GM23338 (cell line): ENCODE results near the gene LRRC10B. TPM values are rescaled to one million over a fixed set of nuclear protein-coding genes. Genes with fewer than 3 reads are reported as not detected.

Experiments
- ATAC-seq: fragments of 200-7000 bp; cut with Tn5 transposase; 3 replicates; pipeline ENCODE4 v1.9.1; 2020
- DNase-seq: peaks from one replicate; pipeline ENCODE4 v3.0.0-alpha.2; 2015; ENCODE audit warnings: low spot score
- H2AFZ ChIP-seq: fragments of 200-600 bp; sonication (generic); 2 replicates; pipeline ENCODE4 v1.8.0; 2016; ENCODE audit warnings: antibody characterized with exemption, mild to moderate bottlenecking, moderate library complexity
- H3F3A ChIP-seq: fragments of 200-600 bp; sonication (generic); replicated peaks from 2 replicates; pipeline ENCODE4 v1.8.0; 2017; ENCODE audit warnings: antibody characterized with exemption, mixed run types, low read depth
- H3K27ac ChIP-seq: fragments of 200-600 bp; sonication (generic); 2 replicates; pipeline ENCODE4 v1.6.1; 2016; ENCODE audit warnings: low read depth
- H3K27me3 ChIP-seq: fragments of 200-600 bp; sonication (generic); 2 replicates; pipeline ENCODE4 v1.8.0; 2016; ENCODE audit warnings: mild to moderate bottlenecking, mixed run types, moderate library complexity; ENCODE audit not compliant: insufficient read depth
- H3K36me3 ChIP-seq: fragments of 200-600 bp; sonication (generic); 2 replicates; pipeline ENCODE4 v1.8.0; 2016; ENCODE audit warnings: mild to moderate bottlenecking; ENCODE audit not compliant: insufficient read depth
- H3K4me1 ChIP-seq: fragments of 200-600 bp; sonication (generic); 2 replicates; pipeline ENCODE4 v1.8.0; 2016; ENCODE audit warnings: mild to moderate bottlenecking, moderate library complexity; ENCODE audit not compliant: insufficient read depth
- H3K4me2 ChIP-seq: fragments of 200-600 bp; sonication (generic); 2 replicates; pipeline ENCODE4 v1.7.1; 2017; ENCODE audit warnings: mixed run types
- H3K4me3 ChIP-seq: fragments of 200-600 bp; sonication (generic); 2 replicates; pipeline ENCODE4 v1.6.1; 2016; ENCODE audit warnings: mixed run types
- H3K79me2 ChIP-seq: fragments of 200-600 bp; sonication (generic); replicated peaks from 2 replicates; pipeline ENCODE4 v1.8.0; 2017; ENCODE audit warnings: mild to moderate bottlenecking; ENCODE audit not compliant: insufficient read depth
- H3K9me2 ChIP-seq: fragments of 200-600 bp; sonication (generic); 2 replicates; pipeline ENCODE4 v1.8.0; 2017; ENCODE audit not compliant: insufficient read depth
- H4K20me1 ChIP-seq: fragments of 200-600 bp; sonication (generic); replicated peaks from 2 replicates; pipeline ENCODE4 v1.8.0; 2017; ENCODE audit warnings: mild to moderate bottlenecking; ENCODE audit not compliant: insufficient read depth
- H3K27ac Mint-ChIP-seq: 2 replicates; pipeline ENCODE4 v1.8.0; 2020; ENCODE audit warnings: inconsistent platforms, mild to moderate bottlenecking, moderate library complexity, mixed read lengths
- H3K27me3 Mint-ChIP-seq: 3 replicates; pipeline ENCODE4 v1.8.0; 2022; ENCODE audit warnings: low read depth, mild to moderate bottlenecking, moderate library complexity, mixed read lengths, inconsistent platforms; ENCODE audit not compliant: insufficient read depth, poor library complexity
- H3K36me3 Mint-ChIP-seq: 3 replicates; pipeline ENCODE4 v1.8.0; 2021; ENCODE audit warnings: low read depth, mild to moderate bottlenecking, inconsistent platforms, moderate library complexity, mixed read lengths
- H3K4me1 Mint-ChIP-seq: 3 replicates; pipeline ENCODE4 v1.8.0; 2020; ENCODE audit warnings: mild to moderate bottlenecking, inconsistent platforms, mixed read lengths
- H3K4me3 Mint-ChIP-seq: 3 replicates; pipeline ENCODE4 v1.8.0; 2021; ENCODE audit warnings: moderate library complexity, mild to moderate bottlenecking, inconsistent platforms, mixed read lengths
- H3K9me3 Mint-ChIP-seq: 3 replicates; pipeline ENCODE4 v1.8.0; 2020; ENCODE audit warnings: moderate library complexity, mild to moderate bottlenecking, inconsistent platforms, mixed read lengths
- CTCF ChIP-seq, 2 experiments: fragments of 200-600 bp in 1 of 2; sonication (generic) in 1 of 2; conservative IDR thresholded peaks; 2 replicates each; pipeline versions ENCODE4 v1.5.1 to v1.6.1; 2016 to 2017; ENCODE audit warnings: antibody characterized with exemption in 2 of 2, low read depth in 2 of 2, mild to moderate bottlenecking in 2 of 2, moderate library complexity in 1 of 2
- EZH2 ChIP-seq: fragments of 200-600 bp; sonication (generic); IDR thresholded peaks from one replicate; pipeline ENCODE4 v1.8.0; 2017; ENCODE audit warnings: antibody characterized with exemption, mild to moderate bottlenecking, low read depth; ENCODE audit not compliant: unreplicated experiment
- JUNB ChIP-seq: IDR thresholded peaks from one replicate; pipeline ENCODE4 v1.6.1; 2016; ENCODE audit warnings: antibody characterized with exemption; ENCODE audit not compliant: unreplicated experiment
- NANOG ChIP-seq: IDR thresholded peaks from 2 replicates; pipeline ENCODE4 v1.6.1; 2016; ENCODE audit warnings: antibody characterized with exemption, borderline replicate concordance
- POLR2AphosphoS5 ChIP-seq: IDR thresholded peaks from 2 replicates; pipeline ENCODE4 v1.6.1; 2016; ENCODE audit warnings: antibody characterized with exemption, low read depth
- STAT1 ChIP-seq: IDR thresholded peaks from one replicate; pipeline ENCODE4 v1.6.1; 2016; ENCODE audit warnings: antibody characterized with exemption; ENCODE audit not compliant: unreplicated experiment
- polyA plus RNA-seq: library from polyadenylated mRNA; unstranded; fragments of >200 nt; fragmentation: Nextera tagmentation; extraction: Ambion mirVana; gene quantifications from 2 replicates; pipeline ENCODE4 v1.2.1, GENCODE V29; 2016
- total RNA-seq: library from RNA; depleted of rRNA; stranded (reverse); fragments of >200 nt; shearing (Covaris generic); gene quantifications from 2 replicates; pipeline ENCODE4 v1.2.3, GENCODE V29; 2014
- TF ChIP-seq, protein P1 (sequence below): fragments of 250-450 bp; sonication (Bioruptor Pico); IDR thresholded peaks from 2 replicates; pipeline ENCODE4 v1.5.0; 2020; ENCODE audit warnings: mild to moderate bottlenecking, moderate library complexity
- TF ChIP-seq, protein P2 (sequence below): IDR thresholded peaks from one replicate; pipeline ENCODE4 v1.6.1; 2018; ENCODE audit warnings: antibody characterized with exemption; ENCODE audit not compliant: unreplicated experiment

Gene LRRC10B
- total and polyA plus RNA-seq, 2 experiments from 2014 or later = 0.47 to 1.6 TPM

DNA sequence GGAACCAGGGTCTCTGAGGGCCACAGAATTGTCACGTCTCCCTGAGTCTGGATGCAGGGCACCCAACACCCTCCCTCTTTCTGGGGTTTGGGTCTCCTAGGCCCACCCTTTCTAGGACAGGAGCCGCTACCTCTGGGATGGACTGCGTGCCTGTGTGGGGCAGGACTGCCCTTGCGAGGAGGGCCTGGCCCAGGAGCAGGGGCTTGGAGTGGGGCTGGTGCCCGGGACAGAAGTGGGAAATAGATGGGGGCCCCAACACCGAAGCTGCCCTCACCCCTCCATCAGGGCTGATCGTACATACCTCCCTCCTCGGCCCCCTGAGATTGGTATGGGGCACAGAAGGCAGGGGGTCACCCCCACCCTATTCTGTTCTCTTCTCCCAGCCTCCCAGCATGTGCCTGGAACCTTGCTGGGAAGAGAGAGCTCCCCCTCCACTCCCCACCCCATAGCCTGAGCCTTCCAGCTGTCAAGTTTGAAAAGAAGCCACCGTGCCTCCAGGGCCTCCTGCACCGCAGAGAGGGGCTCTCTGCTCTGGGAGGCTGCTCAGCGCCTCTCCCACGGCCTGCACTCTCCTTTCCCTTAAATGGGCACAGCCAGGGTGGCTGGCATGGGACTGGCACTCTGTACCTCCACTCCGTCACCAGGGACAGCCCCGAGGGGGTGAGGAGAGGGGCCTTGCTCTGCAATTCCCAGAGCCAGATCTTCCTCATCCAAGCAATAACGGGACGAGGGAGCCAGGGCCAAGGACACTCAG is 1.8 kb downstream of the LRRC10B start (continued):
- TF ChIP-seq, protein P1, sequence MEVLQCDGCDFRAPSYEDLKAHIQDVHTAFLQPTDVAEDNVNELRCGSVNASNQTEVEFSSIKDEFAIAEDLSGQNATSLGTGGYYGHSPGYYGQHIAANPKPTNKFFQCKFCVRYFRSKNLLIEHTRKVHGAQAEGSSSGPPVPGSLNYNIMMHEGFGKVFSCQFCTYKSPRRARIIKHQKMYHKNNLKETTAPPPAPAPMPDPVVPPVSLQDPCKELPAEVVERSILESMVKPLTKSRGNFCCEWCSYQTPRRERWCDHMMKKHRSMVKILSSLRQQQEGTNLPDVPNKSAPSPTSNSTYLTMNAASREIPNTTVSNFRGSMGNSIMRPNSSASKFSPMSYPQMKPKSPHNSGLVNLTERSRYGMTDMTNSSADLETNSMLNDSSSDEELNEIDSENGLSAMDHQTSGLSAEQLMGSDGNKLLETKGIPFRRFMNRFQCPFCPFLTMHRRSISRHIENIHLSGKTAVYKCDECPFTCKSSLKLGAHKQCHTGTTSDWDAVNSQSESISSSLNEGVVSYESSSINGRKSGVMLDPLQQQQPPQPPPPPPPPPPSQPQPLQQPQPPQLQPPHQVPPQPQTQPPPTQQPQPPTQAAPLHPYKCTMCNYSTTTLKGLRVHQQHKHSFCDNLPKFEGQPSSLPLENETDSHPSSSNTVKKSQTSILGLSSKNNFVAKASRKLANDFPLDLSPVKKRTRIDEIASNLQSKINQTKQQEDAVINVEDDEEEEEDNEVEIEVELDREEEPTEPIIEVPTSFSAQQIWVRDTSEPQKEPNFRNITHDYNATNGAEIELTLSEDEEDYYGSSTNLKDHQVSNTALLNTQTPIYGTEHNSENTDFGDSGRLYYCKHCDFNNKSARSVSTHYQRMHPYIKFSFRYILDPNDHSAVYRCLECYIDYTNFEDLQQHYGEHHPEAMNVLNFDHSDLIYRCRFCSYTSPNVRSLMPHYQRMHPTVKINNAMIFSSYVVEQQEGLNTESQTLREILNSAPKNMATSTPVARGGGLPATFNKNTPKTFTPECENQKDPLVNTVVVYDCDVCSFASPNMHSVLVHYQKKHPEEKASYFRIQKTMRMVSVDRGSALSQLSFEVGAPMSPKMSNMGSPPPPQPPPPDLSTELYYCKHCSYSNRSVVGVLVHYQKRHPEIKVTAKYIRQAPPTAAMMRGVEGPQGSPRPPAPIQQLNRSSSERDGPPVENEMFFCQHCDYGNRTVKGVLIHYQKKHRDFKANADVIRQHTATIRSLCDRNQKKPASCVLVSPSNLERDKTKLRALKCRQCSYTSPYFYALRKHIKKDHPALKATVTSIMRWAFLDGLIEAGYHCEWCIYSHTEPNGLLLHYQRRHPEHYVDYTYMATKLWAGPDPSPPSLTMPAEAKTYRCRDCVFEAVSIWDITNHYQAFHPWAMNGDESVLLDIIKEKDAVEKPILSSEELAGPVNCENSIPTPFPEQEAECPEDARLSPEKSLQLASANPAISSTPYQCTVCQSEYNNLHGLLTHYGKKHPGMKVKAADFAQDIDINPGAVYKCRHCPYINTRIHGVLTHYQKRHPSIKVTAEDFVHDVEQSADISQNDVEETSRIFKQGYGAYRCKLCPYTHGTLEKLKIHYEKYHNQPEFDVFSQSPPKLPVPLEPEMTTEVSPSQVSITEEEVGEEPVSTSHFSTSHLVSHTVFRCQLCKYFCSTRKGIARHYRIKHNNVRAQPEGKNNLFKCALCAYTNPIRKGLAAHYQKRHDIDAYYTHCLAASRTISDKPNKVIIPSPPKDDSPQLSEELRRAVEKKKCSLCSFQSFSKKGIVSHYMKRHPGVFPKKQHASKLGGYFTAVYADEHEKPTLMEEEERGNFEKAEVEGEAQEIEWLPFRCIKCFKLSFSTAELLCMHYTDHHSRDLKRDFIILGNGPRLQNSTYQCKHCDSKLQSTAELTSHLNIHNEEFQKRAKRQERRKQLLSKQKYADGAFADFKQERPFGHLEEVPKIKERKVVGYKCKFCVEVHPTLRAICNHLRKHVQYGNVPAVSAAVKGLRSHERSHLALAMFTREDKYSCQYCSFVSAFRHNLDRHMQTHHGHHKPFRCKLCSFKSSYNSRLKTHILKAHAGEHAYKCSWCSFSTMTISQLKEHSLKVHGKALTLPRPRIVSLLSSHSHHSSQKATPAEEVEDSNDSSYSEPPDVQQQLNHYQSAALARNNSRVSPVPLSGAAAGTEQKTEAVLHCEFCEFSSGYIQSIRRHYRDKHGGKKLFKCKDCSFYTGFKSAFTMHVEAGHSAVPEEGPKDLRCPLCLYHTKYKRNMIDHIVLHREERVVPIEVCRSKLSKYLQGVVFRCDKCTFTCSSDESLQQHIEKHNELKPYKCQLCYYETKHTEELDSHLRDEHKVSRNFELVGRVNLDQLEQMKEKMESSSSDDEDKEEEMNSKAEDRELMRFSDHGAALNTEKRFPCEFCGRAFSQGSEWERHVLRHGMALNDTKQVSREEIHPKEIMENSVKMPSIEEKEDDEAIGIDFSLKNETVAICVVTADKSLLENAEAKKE (CRISPR knock-in tag) = no peak
- TF ChIP-seq JUNB (no peak), POLR2AphosphoS5 (no peak), STAT1 (no peak), EZH2 (no peak)

DNA sequence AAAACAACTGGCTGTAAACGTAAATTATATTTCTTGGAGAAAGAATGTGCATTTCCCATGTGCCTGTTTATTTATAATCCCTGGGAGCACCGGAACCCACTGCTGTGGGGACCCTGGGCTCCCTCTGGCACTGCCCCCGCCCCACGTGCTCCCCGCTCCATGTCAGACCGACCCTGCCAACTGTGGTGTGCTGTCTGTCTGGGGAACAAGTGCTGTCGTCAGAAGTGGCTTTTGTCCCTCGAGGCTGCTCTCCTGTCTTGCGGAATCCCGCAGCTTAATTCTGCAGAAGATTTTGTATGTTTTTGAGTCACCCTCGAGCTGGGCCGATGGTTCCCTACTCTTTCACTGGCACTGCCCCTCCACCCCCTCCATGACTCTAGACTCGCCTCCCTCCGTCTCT is 2.4 kb downstream of the LRRC10B start:
- H3K27ac Mint-ChIP-seq = no peak overlapping the region
- Histone ChIP-seq H3F3A (peaks cover 13% of the 10 kb centered on the region; the same call in 1 of the 2 replicates), H4K20me1 (no peaks in the 10 kb centered on the region), H3K9me2 (no peaks in the 10 kb centered on the region), H3K79me2 (no peaks in the 10 kb centered on the region), H3K4me1 (peaks cover 53% of the 10 kb centered on the region), H3K4me3 (no peak overlapping the region), H3K27me3 (peaks cover 53% of the 10 kb centered on the region), H3K27ac (no peak overlapping the region), H2AFZ (no peak overlapping the region), H3K4me2 (no peak overlapping the region), H3K36me3 (no peaks in the 10 kb centered on the region)
- H3K4me1 Mint-ChIP-seq = peaks cover 55% of the 10 kb centered on the region
- H3K27me3 Mint-ChIP-seq = peaks cover 61% of the 10 kb centered on the region
- H3K4me3 Mint-ChIP-seq = no peak overlapping the region; the same call in 2 of the 3 replicates
- H3K9me3 Mint-ChIP-seq = no peaks in the 10 kb centered on the region
- TF ChIP-seq NANOG = no peak
- no peak for TF ChIP-seq CTCF (conservative IDR thresholded peaks at IDR 0.05; ENCODE audit: low read depth in 2 of 2)
- no peak for TF ChIP-seq JUNB
- TF ChIP-seq, protein P2, sequence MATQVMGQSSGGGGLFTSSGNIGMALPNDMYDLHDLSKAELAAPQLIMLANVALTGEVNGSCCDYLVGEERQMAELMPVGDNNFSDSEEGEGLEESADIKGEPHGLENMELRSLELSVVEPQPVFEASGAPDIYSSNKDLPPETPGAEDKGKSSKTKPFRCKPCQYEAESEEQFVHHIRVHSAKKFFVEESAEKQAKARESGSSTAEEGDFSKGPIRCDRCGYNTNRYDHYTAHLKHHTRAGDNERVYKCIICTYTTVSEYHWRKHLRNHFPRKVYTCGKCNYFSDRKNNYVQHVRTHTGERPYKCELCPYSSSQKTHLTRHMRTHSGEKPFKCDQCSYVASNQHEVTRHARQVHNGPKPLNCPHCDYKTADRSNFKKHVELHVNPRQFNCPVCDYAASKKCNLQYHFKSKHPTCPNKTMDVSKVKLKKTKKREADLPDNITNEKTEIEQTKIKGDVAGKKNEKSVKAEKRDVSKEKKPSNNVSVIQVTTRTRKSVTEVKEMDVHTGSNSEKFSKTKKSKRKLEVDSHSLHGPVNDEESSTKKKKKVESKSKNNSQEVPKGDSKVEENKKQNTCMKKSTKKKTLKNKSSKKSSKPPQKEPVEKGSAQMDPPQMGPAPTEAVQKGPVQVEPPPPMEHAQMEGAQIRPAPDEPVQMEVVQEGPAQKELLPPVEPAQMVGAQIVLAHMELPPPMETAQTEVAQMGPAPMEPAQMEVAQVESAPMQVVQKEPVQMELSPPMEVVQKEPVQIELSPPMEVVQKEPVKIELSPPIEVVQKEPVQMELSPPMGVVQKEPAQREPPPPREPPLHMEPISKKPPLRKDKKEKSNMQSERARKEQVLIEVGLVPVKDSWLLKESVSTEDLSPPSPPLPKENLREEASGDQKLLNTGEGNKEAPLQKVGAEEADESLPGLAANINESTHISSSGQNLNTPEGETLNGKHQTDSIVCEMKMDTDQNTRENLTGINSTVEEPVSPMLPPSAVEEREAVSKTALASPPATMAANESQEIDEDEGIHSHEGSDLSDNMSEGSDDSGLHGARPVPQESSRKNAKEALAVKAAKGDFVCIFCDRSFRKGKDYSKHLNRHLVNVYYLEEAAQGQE = no peak
- no peak for ATAC-seq
- no peaks in the 10 kb centered on the region for H3K36me3 Mint-ChIP-seq
- no peak for DNase-seq
